GM12878 (cell line): Measurements from ENCODE around the gene DNAAF5. TPM values are rescaled to one million over a fixed set of nuclear protein-coding genes. Genes with fewer than 3 reads are reported as not detected.
A peak's percentile ranks its signal among the peaks of the same experiment; 100 is the strongest.

Source experiments
- ATAC-seq: fragments of 200-7000 bp; cut with Tn5 transposase; 3 replicates; pipeline ENCODE4 v1.9.1; 2020; ENCODE audit warnings: mild to moderate bottlenecking, moderate library complexity
- BruUV-seq: library from RNA; stranded (reverse); fragments of 400-500 nt; replicated peaks from 2 replicates; lab custom pipeline; 2021; lab: Mats Ljungman, UMichigan
- CTCF ChIA-PET: fragments of 300-600 bp; sonication (Branson Sonifier 250); formaldehyde crosslinking; extraction: SDS; loops from one replicate; lab custom pipeline; 2021; ENCODE audit warnings: inconsistent platforms; lab: Yijun Ruan, JAX
- POLR2A ChIA-PET: fragments of 350-600 bp; formaldehyde crosslinking; extraction: SDS; loops from one replicate; lab custom pipeline; 2021; ENCODE audit warnings: inconsistent platforms; lab: Charles Lee
- RAD21 ChIA-PET: fragments of 300-600 bp; sonication (Branson Sonifier 250); formaldehyde crosslinking; loops from one replicate; lab custom pipeline; 2023; ENCODE audit warnings: antibody characterized with exemption; ENCODE audit not compliant: unreplicated experiment; lab: Charles Lee
- SMC1A ChIA-PET: fragments of 300-600 bp; sonication (Branson Sonifier 250); formaldehyde crosslinking; loops from one replicate; lab custom pipeline; 2023; ENCODE audit not compliant: unreplicated experiment, uncharacterized antibody; lab: Charles Lee
- DNase-seq: peaks from one replicate; pipeline ENCODE4 v3.0.0-alpha.2; 2011; ENCODE audit warnings: low read depth, low spot score
- FAIRE-seq: peaks from 3 replicates; lab custom pipeline; 2011; peaks lifted over from hg19 to GRCh38; lab: Jason Lieb, UNC
- H2AFZ ChIP-seq: 2 replicates; pipeline ENCODE4 v1.6.0; 2011; ENCODE audit warnings: low read depth, low read length, control low read depth; ENCODE audit not compliant: control insufficient read depth
- H3K27ac ChIP-seq: 2 replicates; pipeline ENCODE4 v1.5.1; 2011; ENCODE audit warnings: control low read depth; ENCODE audit not compliant: control insufficient read depth, insufficient read depth
- H3K27me3 ChIP-seq, 2 experiments: replicated peaks in 1 of 2; 2 replicates each; pipeline versions ENCODE4 v1.6.0 to v1.6.1; 2011; ENCODE audit warnings: low read length in 1 of 2; ENCODE audit not compliant: control insufficient read depth in 2 of 2, insufficient read depth in 2 of 2
- H3K36me3 ChIP-seq, 2 experiments: 2 replicates each; pipeline ENCODE4 v1.5.1; 2011; ENCODE audit warnings: low read length in 1 of 2; ENCODE audit not compliant: control insufficient read depth in 2 of 2, insufficient read depth in 2 of 2
- H3K4me1 ChIP-seq: 2 replicates; pipeline ENCODE4 v1.6.1; 2011; ENCODE audit warnings: mild to moderate bottlenecking, low read length, moderate library complexity, mixed read lengths; ENCODE audit not compliant: control insufficient read depth, insufficient read depth
- H3K4me2 ChIP-seq: 2 replicates; pipeline ENCODE4 v1.6.0; 2011; ENCODE audit warnings: control low read depth; ENCODE audit not compliant: control insufficient read depth, insufficient read depth
- H3K4me3 ChIP-seq: fragments of 200-600 bp; sonication (generic); 2 replicates; pipeline ENCODE4 v1.5.1; 2016
- H3K79me2 ChIP-seq: 2 replicates; pipeline ENCODE4 v1.6.0; 2011; ENCODE audit warnings: low read length; ENCODE audit not compliant: control insufficient read depth, insufficient read depth
- H3K9ac ChIP-seq: 2 replicates; pipeline ENCODE4 v1.8.0; 2011; ENCODE audit warnings: low read length, control low read depth, mixed read lengths; ENCODE audit not compliant: control insufficient read depth, insufficient read depth
- H3K9me3 ChIP-seq: replicated peaks from 3 replicates; pipeline ENCODE4 v1.5.1; 2011; ENCODE audit warnings: mild to moderate bottlenecking, low read length; ENCODE audit not compliant: control insufficient read depth, insufficient read depth
- H4K20me1 ChIP-seq: 2 replicates; pipeline ENCODE4 v1.6.0; 2011; ENCODE audit not compliant: control insufficient read depth, insufficient read depth
- CBX3 ChIP-seq: fragments of 200-600 bp; sonication (generic); IDR thresholded peaks from 2 replicates; pipeline ENCODE4 v1.6.1; 2016; ENCODE audit warnings: low read depth, borderline replicate concordance
- CTCF ChIP-seq, 3 experiments: IDR thresholded peaks in 2 of 3; conservative IDR thresholded peaks in 1 of 3; 2 replicates each; pipeline ENCODE4 v1.5.1; 2011; ENCODE audit warnings: low read depth in 3 of 3, low read length in 3 of 3, mild to moderate bottlenecking in 3 of 3, control low read depth in 2 of 3, moderate library complexity in 2 of 3, inconsistent platforms in 1 of 3, mixed read lengths in 1 of 3; ENCODE audit not compliant: control insufficient read depth in 2 of 3, insufficient read depth in 1 of 3; ENCODE audit errors: extremely low read depth in 1 of 3
- IKZF2 ChIP-seq, 2 experiments: fragments of 450-650 bp; IDR thresholded peaks; 2 replicates each; pipeline ENCODE4 v1.6.1; 2017; ENCODE audit warnings: mild to moderate bottlenecking in 2 of 2, moderate library complexity in 2 of 2
- IRF4 ChIP-seq: IDR thresholded peaks from 2 replicates; pipeline ENCODE4 v1.6.1; 2011; ENCODE audit warnings: low read depth, low read length
- MLLT1 ChIP-seq: fragments of 450-650 bp; IDR thresholded peaks from 2 replicates; pipeline ENCODE4 v1.6.1; 2016; ENCODE audit warnings: mild to moderate bottlenecking
- RAD21 ChIP-seq: IDR thresholded peaks from 2 replicates; pipeline ENCODE4 v1.6.1; 2011; ENCODE audit warnings: mild to moderate bottlenecking, low read depth, low read length, moderate library complexity; ENCODE audit not compliant: insufficient read depth
- RCOR1 ChIP-seq: conservative IDR thresholded peaks from 2 replicates; pipeline ENCODE4 v1.6.1; 2012; ENCODE audit warnings: low read depth, low read length, improper control_type of control experiment
- RFX5 ChIP-seq: IDR thresholded peaks from 2 replicates; pipeline ENCODE4 v1.6.1; 2011; ENCODE audit warnings: low read depth, low read length, improper control_type of control experiment
- SMC3 ChIP-seq: IDR thresholded peaks from 2 replicates; pipeline ENCODE4 v1.6.1; 2011; ENCODE audit warnings: low read length, improper control_type of control experiment, borderline replicate concordance
- USF2 ChIP-seq: IDR thresholded peaks from 2 replicates; pipeline ENCODE4 v1.6.1; 2011; ENCODE audit warnings: low read depth, low read length, improper control_type of control experiment, borderline replicate concordance
- YY1 ChIP-seq: IDR thresholded peaks from 2 replicates; pipeline ENCODE4 v1.6.1; 2011; ENCODE audit warnings: low read depth, mild to moderate bottlenecking, low read length
- ZNF217 ChIP-seq: fragments of 450-650 bp; IDR thresholded peaks from 2 replicates; pipeline ENCODE4 v1.6.1; 2017; ENCODE audit warnings: antibody characterized with exemption, mild to moderate bottlenecking
- WGBS: methylation state at CpG from one replicate; pipeline ENCODE4 v1.1.6; 2016; ENCODE audit warnings: low lambda C conversion rate; ENCODE audit not compliant: insufficient replicate concordance, insufficient coverage; ENCODE audit errors: missing lambda C conversion rate; 5-methylcytosine and 5-hydroxymethylcytosine counted together
- in situ Hi-C: fragments of 300-500 bp; cut with MboI; formaldehyde crosslinking; loops from 9 replicates; pipeline ENCODE4 v1.14.3; 2018; ENCODE audit warnings: mixed read lengths
- intact Hi-C: fragments of 100-400 bp; cut with micrococcal nuclease; formaldehyde crosslinking; loops from one replicate; pipeline ENCODE4 v1.14.2; 2022; ENCODE audit not compliant: unreplicated experiment
- polyA plus RNA-seq, 11 experiments: library from polyadenylated mRNA; depleted of rRNA in 4 of 11; unstranded in 6 of 11; stranded (reverse) in 5 of 11; fragments of >200 nt; fragmentation: Nextera tagmentation in 4 of 11; fragmentation: Illumina TruSeq in 1 of 11; extraction: Ambion mirVana in 4 of 11; extraction: Trizol in 1 of 11; gene quantifications; 1 replicate in 1 of 11; 2 replicates in 10 of 11; pipeline versions ENCODE4 v1.2.1 to v1.2.3, GENCODE V29; 2011 to 2016; ENCODE audit warnings: inconsistent platforms in 2 of 11, missing spikeins in 2 of 11, low read depth in 1 of 11
- total RNA-seq, 4 experiments: library from RNA; depleted of rRNA in 3 of 4; stranded (reverse); fragments of >200 nt in 3 of 4; fragmentation: Illumina TruSeq in 1 of 4; extraction: Trizol in 1 of 4; gene quantifications; 2 replicates each; pipeline versions ENCODE4 v1.2.1 to v1.2.3, GENCODE V29; 2013 to 2021

Gene DNAAF5
- total and polyA plus RNA-seq, 10 of the 15 experiments (the other 5 are each of a cell fraction or from before 2014, with no cell fraction given), result 1.8 to 38.3 (median 9.2) TPM

- intact Hi-C loops, result loop anchor here (1.0 to 10.0 kb wide), 2 partner anchors 87 to 168 kb away; partner anchors contain the start of gene ADAP1
- TF ChIP-seq CTCF (IDR thresholded peaks at IDR 0.05 in 2 of 3, conservative IDR thresholded peaks at IDR 0.05 in 1 of 3; ENCODE audit: control insufficient read depth in 2 of 3, extremely low read depth in 1 of 3, insufficient read depth in 1 of 3, low read depth in 3 of 3, low read length in 3 of 3), result peak; percentile 84 to 91 (median 89)
- TF ChIP-seq YY1, result peak; percentile 69
- TF ChIP-seq IKZF2 (IDR thresholded peaks at IDR 0.05), result peak in 1 of 2 experiments; percentile 15; a peak in 1 of 4 replicates
- no peak for TF ChIP-seq USF2
- no peak for TF ChIP-seq RFX5
- TF ChIP-seq CBX3, result no peak
- peak; percentile 92 for TF ChIP-seq RAD21
- TF ChIP-seq SMC3, result peak; percentile 93
- TF ChIP-seq IRF4, result 0 out of 2 replicates have a peak, but pooled peaks have one; percentile 35
- 0 out of 2 replicates have a peak, but pooled peaks have one; percentile 6 for TF ChIP-seq MLLT1
- TF ChIP-seq RCOR1, result no peak
- TF ChIP-seq ZNF217, result no peak
- Histone ChIP-seq H3K4me3 (no peak overlapping the region), H2AFZ (no peak overlapping the region), H3K79me2 (no peaks in the 10 kb centered on the region), H3K27ac (no peak overlapping the region), H3K9me3 (no peaks in the 10 kb centered on the region; the same call in 2 of the 3 replicates), H3K27me3 (no peaks in the 10 kb centered on the region), H3K4me2 (no peak overlapping the region), H3K36me3 (peaks cover 0 to 2% of the 10 kb centered on the region in 2 experiments; a peak in 2 of 4 replicates), H3K4me1 (no peaks in the 10 kb centered on the region), H3K9ac (no peak overlapping the region), H4K20me1 (no peaks in the 10 kb centered on the region)
- ChIA-PET CTCF (interaction anchor here (1.7 to 7.2 kb wide), 2 partner anchors 86 to 88 kb away, joined by 5 to 79 read pairs; no protein-coding TSS in a partner anchor), SMC1A (interaction anchor here (0.9 to 2.7 kb wide), 3 partner anchors 31 to 86 kb away, joined by 3 to 18 read pairs (median 4); no protein-coding TSS in a partner anchor), POLR2A (no interaction called here), RAD21 (interaction anchor here (1.0 to 2.1 kb wide), 3 partner anchors 86 to 465 kb away, joined by 3 to 11 read pairs (median 7); no protein-coding TSS in a partner anchor)
- 67% methylated on average over 7 of the region's 11 CpGs for WGBS
- in situ Hi-C loops, result loop anchor here (5.0 kb wide), 1 partner anchor 86 kb away; no protein-coding TSS in a partner anchor
- ATAC-seq (peak; percentile 95), DNase-seq (no peak), FAIRE-seq (peak; percentile 74)
- BruUV-seq, result no TSS peak
Measured at GRCh38 chr7:786472-787255, 60.2 kb downstream of the DNAAF5 start.
